GM21526 (cell line): ENCODE results near the gene CLEC11A.
"Not testable (repeated sequence)": the region's sequence is repeated elsewhere in the genome, so short reads cannot be mapped to it uniquely, and the experiment has no call there.

ENCODE experiments used
- ATAC-seq: cut with Tn5 transposase; IDR thresholded peaks from one replicate; pipeline ENCODE4 v1.9.1; 2021; ENCODE audit warnings: moderate library complexity; ENCODE audit not compliant: unreplicated experiment, low FRiP score

Gene CLEC11A

DNA sequence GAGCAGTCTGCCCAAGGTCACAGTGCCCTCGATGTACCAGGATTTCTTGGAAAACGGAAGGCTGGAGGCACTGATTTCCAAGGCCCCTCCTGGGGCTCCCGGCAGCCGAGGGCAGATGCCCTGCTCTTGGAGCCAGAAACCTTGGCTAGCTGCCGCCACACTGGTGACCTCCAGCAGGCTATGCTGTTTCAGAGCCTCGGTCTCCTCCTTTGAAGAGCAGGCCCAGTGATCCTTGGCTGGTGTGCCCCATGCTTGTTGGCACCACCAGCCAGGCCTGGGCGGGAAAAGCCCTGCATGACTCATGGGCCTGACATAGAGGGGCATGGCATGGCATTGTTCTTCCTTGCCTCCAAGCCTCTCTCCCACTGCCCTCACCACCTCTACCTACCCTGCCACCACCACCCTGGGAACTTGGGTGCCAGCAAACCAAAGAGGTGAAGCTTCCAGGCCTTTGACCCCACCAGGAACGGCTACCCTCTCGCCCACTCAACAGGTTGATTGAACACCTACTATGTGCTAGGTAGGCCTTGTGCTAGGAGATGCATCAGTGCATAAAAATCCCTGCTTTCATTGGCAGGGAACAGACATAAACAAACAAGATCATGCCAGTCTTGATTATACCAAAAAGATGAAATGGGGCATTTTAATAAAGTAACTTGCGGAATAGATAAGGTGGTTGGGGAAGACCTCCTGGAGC lies 1.6 kb upstream of the CLEC11A start:
- ATAC-seq, result no peak

DNA sequence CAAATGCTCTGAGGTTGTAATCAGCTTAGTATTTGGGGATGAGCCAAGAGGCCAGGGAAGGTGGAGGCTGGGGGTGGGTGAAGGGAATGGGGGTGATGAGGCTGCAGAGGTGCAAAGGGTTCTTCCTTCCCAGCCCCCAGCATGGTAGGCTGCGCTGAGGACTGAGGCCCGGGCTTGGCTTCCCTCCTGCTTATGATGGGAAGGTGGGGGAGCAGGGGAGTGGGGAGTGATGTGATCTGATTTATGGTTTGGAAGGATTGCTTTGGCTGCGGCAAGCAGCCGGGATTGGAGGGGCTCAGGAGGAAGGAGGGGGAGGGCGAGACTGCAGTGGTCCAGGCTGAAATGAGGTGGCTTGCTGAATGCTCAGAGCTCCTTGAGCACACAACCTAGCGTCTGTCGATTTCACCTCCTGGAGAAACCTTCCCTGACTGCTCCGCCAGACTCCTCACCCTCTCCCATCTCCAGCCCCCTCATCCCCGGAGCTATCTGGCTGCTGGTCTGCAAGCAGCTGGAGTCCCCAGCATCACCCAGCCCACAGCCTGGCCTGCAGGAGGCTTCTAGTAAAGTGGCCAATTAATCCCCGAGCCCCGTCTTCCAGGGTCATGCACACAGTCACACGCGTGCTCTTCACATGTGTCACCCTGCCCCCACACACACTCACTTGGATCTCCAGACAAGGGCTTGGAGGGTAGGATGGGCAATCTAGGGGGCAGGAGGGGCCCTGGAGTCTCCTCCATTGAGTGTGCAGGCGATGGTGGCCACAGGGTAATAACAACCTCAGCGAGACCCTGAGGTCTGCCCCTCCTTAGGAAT lies 757 bp upstream of the CLEC11A start:
- ATAC-seq, result no peak

DNA sequence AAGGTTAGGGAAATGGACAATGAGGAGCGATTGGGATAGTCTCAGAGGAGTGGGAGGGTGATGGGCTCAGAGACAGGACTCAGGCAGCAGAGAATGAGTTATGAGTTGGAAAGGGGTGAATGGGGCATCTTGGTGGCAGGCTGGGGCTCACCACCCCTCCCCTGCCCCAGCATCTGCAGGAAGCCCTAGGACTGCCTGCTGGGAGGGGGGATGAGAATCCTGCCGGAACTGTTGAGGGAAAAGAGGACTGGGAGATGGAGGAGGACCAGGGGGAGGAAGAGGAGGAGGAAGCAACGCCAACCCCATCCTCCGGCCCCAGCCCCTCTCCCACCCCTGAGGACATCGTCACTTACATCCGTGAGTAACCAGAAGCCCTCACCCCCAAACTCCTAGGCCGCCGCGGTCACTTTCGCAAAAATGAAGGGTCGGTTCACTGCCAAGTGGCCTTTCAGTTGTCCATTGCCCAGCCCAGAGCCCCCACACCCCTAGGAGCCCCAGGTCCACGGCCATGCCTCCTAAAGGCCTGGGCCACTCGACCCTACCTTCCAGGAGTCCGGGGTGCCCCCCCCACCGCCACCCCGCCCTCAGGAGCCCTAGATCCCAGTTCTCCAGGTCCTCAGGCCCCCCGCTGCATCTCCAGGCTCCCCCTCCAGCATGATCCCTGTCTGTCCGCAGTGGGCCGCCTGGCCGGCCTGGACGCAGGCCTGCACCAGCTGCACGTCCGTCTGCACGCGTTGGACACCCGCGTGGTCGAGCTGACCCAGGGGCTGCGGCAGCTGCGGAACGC lies 764 bp downstream of the CLEC11A start:
- ATAC-seq, result no peak

DNA sequence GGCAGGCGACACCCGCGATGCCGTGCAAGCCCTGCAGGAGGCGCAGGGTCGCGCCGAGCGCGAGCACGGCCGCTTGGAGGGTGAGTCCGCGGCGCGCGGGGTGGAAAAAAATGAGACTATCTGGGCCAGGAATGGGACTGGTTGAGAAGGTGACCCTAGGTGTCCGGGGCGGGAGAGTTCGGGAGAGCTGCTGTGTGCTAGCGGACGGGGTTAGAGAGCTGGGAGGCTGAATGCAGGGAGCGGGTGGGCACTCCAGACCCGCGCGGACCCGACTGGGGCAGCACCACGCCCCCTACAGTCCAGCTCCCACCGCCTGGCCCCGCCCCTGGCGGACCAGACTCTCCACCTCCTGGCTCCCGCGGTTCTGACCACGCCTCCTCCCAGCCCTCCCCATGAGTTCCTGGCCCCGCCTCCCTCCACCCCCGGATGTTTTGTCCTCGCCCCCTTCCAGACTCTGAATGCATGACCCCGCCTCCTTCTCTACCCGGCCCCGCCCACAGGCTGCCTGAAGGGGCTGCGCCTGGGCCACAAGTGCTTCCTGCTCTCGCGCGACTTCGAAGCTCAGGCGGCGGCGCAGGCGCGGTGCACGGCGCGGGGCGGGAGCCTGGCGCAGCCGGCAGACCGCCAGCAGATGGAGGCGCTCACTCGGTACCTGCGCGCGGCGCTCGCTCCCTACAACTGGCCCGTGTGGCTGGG lies 1.5 kb downstream of the CLEC11A start:
- ATAC-seq, result peak; percentile 62

DNA sequence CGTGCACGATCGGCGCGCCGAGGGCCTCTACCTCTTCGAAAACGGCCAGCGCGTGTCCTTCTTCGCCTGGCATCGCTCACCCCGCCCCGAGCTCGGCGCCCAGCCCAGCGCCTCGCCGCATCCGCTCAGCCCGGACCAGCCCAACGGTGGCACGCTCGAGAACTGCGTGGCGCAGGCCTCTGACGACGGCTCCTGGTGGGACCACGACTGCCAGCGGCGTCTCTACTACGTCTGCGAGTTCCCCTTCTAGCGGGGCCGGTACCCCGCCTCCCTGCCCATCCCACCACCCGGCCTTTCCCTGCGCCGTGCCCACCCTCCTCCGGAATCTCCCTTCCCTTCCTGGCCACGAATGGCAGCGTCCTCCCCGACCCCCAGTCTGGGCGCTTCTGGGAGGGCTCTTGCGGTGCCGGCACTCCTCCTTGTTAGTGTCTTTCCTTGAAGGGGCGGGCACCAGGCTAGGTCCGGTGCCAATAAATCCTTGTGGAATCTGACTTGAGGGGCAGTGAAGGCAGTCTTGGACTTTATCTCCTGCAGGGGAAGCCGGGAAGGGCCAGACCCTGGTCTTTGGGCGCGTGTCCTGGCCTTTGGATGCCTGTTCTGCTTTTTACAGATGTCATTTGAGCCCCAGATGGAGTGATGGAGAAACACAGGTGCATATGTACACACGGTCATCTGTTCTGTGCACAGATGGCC lies 2.2 kb downstream of the CLEC11A start:
- ATAC-seq, result peak; percentile 16

DNA sequence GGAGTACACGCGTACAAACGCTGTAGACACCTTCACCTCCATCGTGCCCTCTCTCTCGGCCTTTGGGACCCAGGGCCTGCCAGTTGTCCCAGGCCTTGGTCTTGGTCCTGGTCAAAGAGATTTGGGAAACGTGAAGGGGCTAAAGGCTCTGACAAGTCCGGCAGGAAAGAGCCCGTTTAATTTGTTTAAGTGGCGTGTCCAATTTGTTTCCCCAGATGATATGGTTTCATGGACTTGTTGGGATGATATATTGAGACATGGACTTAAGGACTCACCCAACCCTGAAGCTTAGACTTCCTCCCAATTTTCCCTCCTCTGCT lies 2.7 kb downstream of the CLEC11A start:
- ATAC-seq, result no peak

DNA sequence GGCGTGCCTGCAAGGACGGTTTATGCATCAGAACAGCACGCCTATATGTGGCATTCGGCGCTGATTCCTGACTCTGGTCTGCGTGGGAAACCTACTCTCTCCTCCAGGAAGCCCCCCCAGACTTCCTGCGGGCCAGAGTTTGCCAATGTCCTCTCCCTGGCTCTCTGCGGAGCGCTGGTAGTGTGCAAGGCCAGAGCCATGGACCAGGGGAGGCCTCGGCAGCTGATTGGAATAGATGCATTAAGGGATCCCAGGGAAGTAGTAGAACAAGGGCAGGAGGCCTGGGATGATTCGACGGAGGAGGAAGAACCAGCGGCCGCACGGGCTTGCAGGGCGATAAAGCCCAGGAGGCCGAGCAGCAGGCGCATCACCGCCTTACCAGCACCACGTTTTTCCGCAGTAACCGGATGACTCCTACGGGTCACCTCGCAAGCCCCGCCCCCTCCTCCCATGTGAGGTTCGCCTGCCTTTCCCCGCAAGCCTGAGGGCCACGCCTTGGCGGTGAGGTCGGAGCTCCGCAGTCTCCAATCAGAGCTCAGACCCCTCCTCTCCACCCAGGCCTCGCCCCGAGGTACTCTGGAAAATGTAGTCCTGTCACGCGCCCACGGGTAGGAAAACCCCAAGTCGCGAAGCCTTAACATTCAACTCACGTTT lies 5.0 kb downstream of the CLEC11A start:
- ATAC-seq, result no peak

DNA sequence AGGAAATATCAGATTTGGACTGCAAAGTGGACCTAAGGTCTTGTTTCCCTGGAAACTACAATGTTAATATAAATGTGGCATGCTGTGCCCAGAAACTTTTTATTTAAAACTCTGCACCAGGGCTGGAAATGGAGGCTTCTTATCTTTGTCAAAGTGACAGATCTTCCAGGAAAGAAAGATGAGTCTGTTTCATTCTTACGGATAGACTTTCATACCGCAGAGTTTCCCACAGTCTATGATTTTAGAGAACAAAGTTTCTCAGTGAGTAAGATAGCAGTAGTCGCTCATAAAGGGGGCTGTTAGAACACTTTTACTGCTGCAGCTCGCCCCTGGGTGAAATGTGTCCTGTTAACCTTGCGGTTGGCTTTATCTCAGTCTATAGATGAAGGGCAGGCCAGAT lies 6.7 kb downstream of the CLEC11A start:
- ATAC-seq, result no peak

DNA sequence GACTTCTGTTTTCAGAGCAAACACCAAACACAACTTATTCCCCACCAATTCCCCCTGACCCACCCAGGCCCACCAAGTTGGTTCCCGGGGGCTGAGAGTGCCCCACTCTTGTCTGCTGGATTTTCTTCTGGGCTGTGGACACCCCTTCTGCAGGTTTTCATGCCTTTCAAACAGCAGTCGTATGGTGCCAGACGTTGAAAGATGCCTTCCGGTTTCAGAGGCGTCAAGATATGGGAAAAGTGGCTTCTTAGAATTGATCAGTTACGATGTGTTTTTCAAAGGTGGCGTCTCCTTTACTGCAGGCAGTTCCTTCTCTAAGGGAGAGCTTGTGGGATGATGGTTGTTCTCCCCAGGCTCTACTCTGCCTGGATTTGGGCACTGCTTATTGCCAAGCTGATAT lies 12.7 kb downstream of the CLEC11A start:
- no peak for ATAC-seq

DNA sequence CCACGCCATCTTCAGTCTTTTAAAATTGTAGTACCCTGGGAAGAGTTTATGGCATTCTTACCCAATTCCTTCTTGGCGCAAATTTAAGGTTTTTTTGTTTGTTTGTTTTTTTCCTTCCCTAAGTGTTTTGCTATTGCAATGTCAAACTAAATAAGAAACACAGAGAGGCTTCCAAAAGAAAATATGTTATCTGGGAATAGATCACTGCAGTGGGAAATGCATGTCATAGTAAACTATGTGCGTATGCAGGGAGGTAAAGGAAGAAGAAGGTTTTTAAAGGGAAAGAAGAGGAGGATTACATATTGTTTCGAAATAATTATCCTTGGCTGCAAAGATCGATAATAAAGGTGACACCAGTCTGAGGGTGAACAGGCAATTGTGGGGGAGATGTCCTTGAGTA lies 13.2 kb downstream of the CLEC11A start:
- ATAC-seq, result no peak

DNA sequence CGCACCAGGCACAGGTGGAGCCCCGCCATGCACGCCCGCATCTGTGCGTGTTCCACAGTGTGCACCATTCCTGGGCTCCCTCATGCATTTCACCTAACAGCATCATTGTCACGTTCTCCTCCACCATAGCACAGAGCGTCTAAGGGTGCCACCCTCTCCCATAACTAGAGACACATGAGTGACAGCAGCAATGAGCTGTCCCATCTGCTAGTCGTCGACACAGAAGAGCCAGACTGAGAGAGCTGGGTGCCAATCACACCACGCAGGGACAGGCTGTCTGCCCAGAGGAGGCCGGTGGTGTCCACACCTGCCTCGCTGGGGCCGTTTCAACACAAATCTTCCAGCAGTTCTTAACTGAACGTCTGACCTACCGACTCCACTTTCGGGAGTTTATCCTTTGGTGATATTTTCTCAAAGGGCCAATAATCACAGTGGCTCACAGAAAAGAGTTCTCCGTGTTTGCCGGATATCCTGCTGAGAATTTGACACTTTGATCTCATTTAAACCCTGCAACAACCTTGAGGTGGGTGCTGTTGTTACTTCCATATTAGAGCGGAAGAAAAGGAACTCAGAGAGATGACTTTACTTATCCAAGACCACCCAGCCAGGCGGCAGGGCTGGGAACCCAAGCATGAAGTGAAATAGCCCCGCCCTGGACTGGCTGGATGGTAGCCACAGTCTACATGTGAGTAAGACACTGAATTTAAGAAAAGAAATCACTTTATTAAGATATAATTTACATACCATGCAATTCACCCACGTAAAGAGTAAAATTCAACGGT lies 16.2 kb downstream of the CLEC11A start:
- ATAC-seq, result no peak

DNA sequence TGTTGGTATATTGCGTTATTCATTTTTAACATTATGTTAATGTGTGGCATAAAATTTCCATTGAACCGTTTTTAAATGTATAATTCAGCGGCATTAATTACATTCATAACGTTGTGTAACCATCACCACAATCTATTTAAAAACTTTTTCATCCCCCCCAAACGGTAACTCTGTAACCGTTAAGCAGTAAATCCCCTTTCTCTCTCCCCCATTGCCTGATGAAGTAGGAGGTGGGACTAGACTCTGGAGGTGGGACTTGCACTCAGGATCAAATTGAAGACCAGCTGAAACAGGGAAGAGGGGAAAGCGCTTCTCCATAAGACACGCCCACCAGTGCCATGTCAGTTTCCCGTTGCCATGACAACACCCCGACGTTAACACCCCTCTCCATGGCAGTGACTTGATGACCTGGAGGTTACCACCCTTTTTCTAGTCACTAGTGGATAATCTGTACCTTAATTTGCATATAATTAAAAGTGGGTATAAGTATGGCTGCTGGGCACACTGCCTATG lies 16.8 kb downstream of the CLEC11A start:
- ATAC-seq, result no peak

DNA sequence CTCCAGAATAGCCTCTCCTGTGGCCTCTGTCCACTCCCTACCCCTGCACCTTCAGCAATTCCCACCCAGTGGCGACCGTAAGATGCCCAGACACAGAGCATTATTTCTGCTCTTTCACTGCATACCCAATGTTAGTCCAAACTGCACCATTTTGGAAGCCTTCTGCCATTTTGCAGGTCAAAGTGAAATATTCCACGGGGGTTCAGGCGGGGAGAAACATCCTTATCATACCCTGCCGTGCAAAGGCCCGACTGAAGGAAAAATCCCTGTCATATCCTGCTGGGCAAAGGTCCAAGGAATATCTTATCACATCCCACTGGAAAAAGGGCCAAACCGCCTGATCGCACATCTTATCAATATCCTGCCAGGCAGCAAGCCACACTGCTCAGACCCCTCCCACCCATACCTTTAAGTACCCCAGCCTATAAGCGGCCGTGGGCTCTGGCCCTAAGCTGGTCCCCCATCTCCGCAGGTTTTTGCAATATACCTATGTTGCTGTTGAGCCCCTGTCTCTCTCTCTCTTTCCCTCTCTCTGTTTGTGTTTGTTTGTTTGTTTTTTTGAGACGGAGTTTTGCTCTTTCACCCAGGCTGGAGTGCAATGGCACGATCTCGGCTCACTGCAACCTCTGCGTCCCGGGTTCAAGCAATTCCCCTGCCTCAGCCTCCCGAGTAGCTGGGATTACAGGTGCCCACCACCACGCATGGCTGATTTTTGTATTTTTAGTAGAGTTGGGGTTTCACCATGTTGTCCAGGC lies 18.2 kb downstream of the CLEC11A start:
- ATAC-seq, result no peak

DNA sequence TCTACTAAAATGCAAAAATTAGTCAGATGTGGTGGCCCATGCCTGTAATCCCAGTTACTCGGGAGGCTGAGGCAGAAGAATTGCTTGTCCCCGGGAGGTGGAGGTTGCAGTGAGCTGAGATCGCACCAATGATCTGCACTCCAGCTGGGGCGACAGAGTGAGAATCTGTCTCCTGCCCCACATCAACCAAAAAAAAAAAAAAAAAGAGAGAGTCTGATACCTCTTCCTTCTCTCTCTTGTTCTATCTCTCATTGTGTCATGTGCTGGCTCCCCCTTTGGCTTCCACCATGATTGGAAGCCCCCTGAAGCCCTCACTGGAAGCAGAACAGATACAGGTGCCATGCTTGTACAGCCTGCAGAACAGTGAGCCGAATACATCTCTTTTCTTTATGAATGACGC lies 20.4 kb downstream of the CLEC11A start:
- no peak for ATAC-seq

DNA sequence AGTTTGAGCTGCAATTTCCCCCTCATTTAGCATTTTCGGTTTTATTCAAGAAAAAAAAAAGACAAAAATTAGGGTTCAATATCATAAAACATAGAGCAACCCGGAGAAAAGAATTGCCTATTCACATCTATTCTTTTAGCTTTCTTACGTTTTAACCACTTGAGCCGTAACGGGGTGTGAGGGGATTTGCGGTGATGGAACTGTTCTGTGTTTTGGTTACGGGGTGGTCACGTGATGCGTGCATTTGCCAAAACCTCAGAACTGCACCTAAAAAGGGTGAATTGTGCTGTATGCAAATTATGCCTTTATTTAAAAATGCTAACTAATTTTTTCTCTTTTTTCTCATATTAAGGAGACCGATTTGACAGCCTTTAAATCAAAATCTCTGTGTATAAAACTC lies 22.1 kb downstream of the CLEC11A start:
- no peak for ATAC-seq

DNA sequence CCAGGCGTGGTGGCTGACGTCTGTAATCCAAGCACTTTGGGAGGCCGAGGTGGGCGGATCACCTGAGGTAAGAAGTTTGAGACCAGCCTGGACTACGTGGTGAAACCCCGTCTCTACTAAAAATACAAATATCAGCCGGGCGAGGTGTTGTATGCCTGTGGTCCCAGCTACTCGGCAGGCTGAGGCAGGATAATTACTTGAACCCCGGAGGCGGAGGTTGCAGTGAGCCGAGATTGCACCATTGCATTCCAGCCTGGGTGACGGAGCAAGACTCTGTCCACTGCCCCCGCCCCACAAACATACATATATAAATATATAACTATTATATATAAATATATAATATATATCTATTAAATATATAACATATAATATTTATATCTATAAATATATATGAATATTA lies 24.0 kb downstream of the CLEC11A start:
- ATAC-seq, result not testable (repeated sequence)

DNA sequence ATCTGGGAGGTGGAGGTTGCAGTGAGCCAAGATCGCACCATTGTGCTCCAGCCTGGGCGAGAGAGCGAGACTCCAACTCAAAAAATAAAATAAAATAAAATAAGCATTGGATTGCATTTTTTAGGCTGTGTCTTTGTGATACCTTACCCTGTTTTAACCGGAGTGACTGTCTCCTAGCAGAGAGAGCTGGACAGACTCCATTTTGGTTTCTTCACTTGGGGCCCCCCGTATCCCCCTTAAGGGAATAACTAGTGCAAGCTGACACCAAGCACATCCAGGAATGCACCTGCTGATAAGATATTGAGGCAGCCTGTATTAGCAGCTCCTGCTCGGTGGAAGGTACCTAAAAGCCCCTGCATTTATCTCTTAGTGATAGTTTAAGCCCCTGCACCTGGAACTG lies 26.3 kb downstream of the CLEC11A start:
- ATAC-seq, result no peak

DNA sequence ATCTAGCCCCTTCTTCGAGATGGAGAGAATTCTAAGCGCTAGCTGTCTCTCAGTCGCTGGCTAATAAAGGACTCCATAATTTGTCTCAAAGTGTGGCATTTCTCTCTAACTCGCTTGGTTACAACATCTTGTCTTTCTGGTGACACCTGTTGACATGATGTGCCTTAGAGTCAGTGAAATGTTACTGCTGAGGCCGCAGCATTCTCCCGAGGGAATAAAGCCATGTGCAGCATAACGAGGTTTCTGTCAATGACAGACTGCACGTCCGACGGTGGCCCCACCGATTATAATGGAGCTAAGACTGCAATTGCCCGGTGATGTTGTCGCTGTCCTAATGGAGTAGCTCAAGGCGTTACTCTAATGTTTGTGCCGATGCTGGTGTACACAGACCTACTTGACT lies 26.8 kb downstream of the CLEC11A start:
- no peak for ATAC-seq
